Pancreas (tissue), 10 donors: ENCODE measurements around the gene ZNF397. TPM values are rescaled to one million over a fixed set of nuclear protein-coding genes. Genes with fewer than 3 reads are reported as not detected.

Experiments used
- ATAC-seq, 4 donors: fragments of 200-7000 bp; cut with Tn5 transposase; one replicate each; pipeline versions ENCODE4 v1.8.0 to v1.9.1; 2020; ENCODE audit warnings: mild to moderate bottlenecking in 4 of 4, moderate library complexity in 4 of 4
- DNase-seq, 6 donors: peaks; one replicate each; pipeline ENCODE4 v3.0.0-alpha.2; 2020
- FAIRE-seq: peaks from 2 replicates; lab custom pipeline; 2012; peaks lifted over from hg19 to GRCh38; lab: Jason Lieb, UNC
- H3K27ac ChIP-seq, 4 donors: fragments of 200-600 bp; sonication (generic); 1 replicate in 3 of 4; 2 replicates in 1 of 4; pipeline versions ENCODE4 v1.5.0 to v1.8.0; 2020
- H3K27me3 ChIP-seq, 4 donors: fragments of 200-600 bp; one replicate each; pipeline ENCODE4 v1.8.0; 2021
- H3K36me3 ChIP-seq, 3 donors: fragments of 200-600 bp; sonication (generic) in 1 of 3; one replicate each; pipeline versions ENCODE4 v1.5.0 to v1.8.0; 2020 to 2021
- H3K4me1 ChIP-seq, 3 donors: fragments of 200-600 bp; one replicate each; pipeline ENCODE4 v1.8.0; 2021
- H3K4me3 ChIP-seq, 4 donors: fragments of 200-600 bp; sonication (generic) in 2 of 4; one replicate each; pipeline versions ENCODE4 v1.5.0 to v1.8.0; 2020 to 2021
- H3K9me3 ChIP-seq, 4 donors: fragments of 200-600 bp; one replicate each; pipeline ENCODE4 v1.8.0; 2021
- WGBS, 2 donors: extraction: QIAGEN DNeasy Blood & Tissue Kit; methylation state at CpG; one replicate each; pipeline ENCODE4 v1.1.7; 2013; 5-methylcytosine and 5-hydroxymethylcytosine counted together
- intact Hi-C, 3 donors: fragments of 100-400 bp; cut with DNase I; formaldehyde crosslinking; loops; one replicate each; pipeline versions ENCODE4 v1.11.1 to v1.14.2; 2022
- polyA plus RNA-seq, 2 donors: library from polyadenylated mRNA; stranded (reverse); fragments of 200-250 nt; gene quantifications; one replicate each; pipeline ENCODE4 v1.2.3, GENCODE V29; 2013
- total RNA-seq, 6 donors: library from RNA; stranded (reverse); fragmentation: NEBNext Ultra II Directional in 4 of 6; extraction: Animal tissue kit (Norgen Biotek cat#: 25700) in 4 of 6; gene quantifications; one replicate each; pipeline versions ENCODE4 v1.2.1 to v1.2.4, GENCODE V29; 2021 to 2023
- TF ChIP-seq, protein P1 (sequence below), 4 donors: fragments of 200-600 bp; sonication (generic) in 3 of 4; IDR thresholded peaks; one replicate each; pipeline versions ENCODE4 v1.5.0 to v1.8.0; 2021; ENCODE audit warnings: antibody characterized with exemption in 4 of 4
- donor health status: healthy with polysubstance abuse.
- donor health status: DM: no; HTN: no; CAD: no; lungs with moderate emphysema.
- donor health status: DM: no; HTN: no; CAD: no.
- donor health status: control.
- donor health status: control.
- donor health status: Bipolar disorder and iron deficiency.
- donor health status: DM: yes; HTN: yes; CAD: no.
- donor health status: DM: no; HTN: no; CAD: no.
- donor health status: DM: no; HTN: no; CAD: no.
- donor health status: DM: yes; HTN: yes; CAD: no.

ZNF397 gene
- total and polyA plus RNA-seq, 8 donors = 8.5 to 16.3 (median 9.4) TPM

DNA sequence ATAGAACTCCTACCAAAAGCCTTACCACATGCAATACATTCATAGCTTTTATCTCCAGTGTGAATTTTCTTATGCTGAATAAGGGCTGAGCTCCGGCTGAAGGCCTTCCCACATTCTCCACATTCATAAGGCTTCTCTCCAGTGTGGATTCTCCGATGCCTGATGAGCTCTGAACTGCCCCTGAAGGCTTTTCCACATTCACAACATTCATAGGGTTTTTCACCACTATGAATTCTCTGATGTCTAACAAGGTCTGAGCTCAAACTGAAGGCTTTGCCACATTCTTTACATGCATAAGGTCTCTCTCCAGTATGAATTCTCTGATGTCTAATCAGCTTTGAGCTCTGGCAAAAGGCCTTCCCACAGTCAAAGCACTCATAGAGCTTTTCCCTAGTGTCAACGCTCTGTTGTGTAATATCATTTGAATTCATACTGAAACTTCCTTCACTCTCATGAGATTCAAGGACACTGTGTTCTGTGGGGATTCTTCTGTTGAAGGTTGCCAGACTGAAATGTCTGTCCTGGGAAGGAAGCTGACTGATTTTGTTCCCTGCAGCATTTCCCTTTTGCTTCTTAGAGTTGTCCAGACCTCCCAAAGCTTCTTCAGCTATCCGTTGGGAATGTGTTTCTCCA lies 12.9 kb downstream of the ZNF397 start:
- H3K9me3 ChIP-seq = no peaks in the 10 kb centered on the region
- no peak for FAIRE-seq
- intact Hi-C loops = no loop called here

DNA sequence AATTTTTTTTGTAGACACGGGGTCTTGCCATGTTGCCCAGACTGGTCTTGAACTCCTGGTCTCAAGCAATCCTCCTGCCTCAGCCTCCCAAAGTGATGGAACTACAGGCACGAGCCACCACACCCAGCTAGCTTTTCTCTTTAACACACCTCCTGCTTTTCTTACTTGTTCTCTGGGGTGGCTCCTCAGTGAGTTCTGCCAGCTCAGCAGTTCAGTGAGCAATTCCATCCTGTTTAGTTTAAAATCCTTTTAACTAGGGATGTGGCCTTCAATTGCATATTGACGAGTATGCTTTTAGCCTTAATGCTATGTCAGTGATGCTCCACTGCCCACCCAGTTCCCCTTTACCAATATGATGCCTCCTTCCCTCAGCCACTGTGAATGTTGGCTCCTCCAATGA lies 16.1 kb downstream of the ZNF397 start:
- DNase-seq (no peak), ATAC-seq (no peak), FAIRE-seq (no peak)
- intact Hi-C loops = no loop called here
- peaks cover 0 to 14% (median 0%) of the 10 kb centered on the region in 3 donors for H3K36me3 ChIP-seq
- no peaks in the 10 kb centered on the region for H3K9me3 ChIP-seq
- H3K4me3 ChIP-seq = no peak overlapping the region
- peaks cover 0 to 6% (median 0%) of the 10 kb centered on the region in 3 donors for H3K4me1 ChIP-seq
- H3K27me3 ChIP-seq = no peaks in the 10 kb centered on the region
- TF ChIP-seq, protein P1, sequence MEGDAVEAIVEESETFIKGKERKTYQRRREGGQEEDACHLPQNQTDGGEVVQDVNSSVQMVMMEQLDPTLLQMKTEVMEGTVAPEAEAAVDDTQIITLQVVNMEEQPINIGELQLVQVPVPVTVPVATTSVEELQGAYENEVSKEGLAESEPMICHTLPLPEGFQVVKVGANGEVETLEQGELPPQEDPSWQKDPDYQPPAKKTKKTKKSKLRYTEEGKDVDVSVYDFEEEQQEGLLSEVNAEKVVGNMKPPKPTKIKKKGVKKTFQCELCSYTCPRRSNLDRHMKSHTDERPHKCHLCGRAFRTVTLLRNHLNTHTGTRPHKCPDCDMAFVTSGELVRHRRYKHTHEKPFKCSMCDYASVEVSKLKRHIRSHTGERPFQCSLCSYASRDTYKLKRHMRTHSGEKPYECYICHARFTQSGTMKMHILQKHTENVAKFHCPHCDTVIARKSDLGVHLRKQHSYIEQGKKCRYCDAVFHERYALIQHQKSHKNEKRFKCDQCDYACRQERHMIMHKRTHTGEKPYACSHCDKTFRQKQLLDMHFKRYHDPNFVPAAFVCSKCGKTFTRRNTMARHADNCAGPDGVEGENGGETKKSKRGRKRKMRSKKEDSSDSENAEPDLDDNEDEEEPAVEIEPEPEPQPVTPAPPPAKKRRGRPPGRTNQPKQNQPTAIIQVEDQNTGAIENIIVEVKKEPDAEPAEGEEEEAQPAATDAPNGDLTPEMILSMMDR (IDR thresholded peaks at IDR 0.05) = no peak
- no peak overlapping the region for H3K27ac ChIP-seq
- WGBS, 2 donors = 91 to 94% methylated on average over 3 of the region's 3 CpGs

More for the DNA sequence above, 12.9 kb downstream of the ZNF397 start:
- no peak for DNase-seq
- H3K27ac ChIP-seq = no peak overlapping the region
- peaks cover 0 to 12% (median 0%) of the 10 kb centered on the region in 3 donors for H3K36me3 ChIP-seq
- no peak for ATAC-seq
- H3K4me3 ChIP-seq = no peak overlapping the region
- 94 to 95% methylated on average over 4 of the region's 4 CpGs for WGBS, 2 donors
- H3K4me1 ChIP-seq = peaks cover 0 to 6% (median 0%) of the 10 kb centered on the region in 3 donors
- TF ChIP-seq, protein P1 (IDR thresholded peaks at IDR 0.05) = no peak
- no peaks in the 10 kb centered on the region for H3K27me3 ChIP-seq

DNA sequence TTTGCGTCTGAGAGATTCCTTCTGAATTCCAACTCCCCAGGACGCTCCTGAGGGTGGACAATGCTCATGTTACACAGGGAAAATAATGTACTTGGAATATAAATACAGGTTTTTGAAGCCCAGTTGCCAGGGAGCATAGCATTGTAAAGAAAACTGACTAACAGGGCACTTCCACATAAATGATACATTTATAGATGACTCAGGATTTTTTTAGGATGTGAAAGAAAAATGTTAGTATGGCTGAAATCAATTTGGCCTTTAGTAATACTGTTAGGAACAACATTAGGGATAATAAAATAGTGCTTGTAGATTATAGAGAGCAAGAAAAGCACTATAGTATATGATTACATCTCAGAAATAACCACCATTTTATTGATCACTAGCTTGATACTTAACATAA lies 23.6 kb downstream of the ZNF397 start:
- TF ChIP-seq, protein P1 (IDR thresholded peaks at IDR 0.05) = no peak
- no peak for ATAC-seq
- intact Hi-C loops = no loop called here
- Histone ChIP-seq H3K36me3 (peaks cover 0 to 4% (median 0%) of the 10 kb centered on the region in 3 donors), H3K27ac (no peak overlapping the region), H3K27me3 (no peaks in the 10 kb centered on the region), H3K4me3 (no peak overlapping the region), H3K9me3 (no peaks in the 10 kb centered on the region), H3K4me1 (peaks cover 0 to 3% (median 0%) of the 10 kb centered on the region in 3 donors)
- DNase-seq = no peak
- WGBS, 2 donors = 92 to 96% methylated on average over 2 of the region's 2 CpGs
- FAIRE-seq = no peak

DNA sequence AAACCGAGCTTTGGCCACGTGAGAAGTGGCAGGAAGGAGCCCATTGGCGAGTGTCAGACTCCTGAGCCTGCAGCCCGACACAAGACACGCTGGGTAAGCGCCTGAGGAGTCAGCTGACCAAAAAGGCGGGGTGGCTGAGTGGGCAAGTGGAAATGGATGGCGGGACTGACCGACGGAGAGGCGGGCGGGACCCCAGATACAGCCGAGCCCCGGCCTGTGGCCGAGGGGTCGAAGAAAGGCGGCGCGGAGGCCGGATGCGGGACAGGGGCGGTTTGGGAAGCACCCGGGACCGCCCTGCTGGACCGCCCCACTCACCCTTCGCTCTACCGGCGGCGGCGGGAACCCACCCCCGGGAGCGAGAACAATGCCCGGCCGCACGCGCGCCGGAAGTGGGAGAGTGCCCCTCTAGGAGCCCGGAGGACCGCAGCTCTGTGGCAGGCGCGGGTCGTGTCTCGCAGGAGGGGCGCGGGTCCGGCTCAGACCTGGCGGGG lies 26.4 kb downstream of the ZNF397 start:
- DNase-seq (peak; percentile 72 to 90 (median 78)), FAIRE-seq (no peak), ATAC-seq (peak; percentile 98)
- Histone ChIP-seq H3K27ac (peak overlapping the region; percentile 58 to 72 (median 62)), H3K9me3 (no peaks in the 10 kb centered on the region), H3K36me3 (no peaks in the 10 kb centered on the region), H3K27me3 (no peaks in the 10 kb centered on the region), H3K4me1 (peaks cover 0 to 3% (median 0%) of the 10 kb centered on the region in 3 donors), H3K4me3 (peak overlapping the region; percentile 49 to 82 (median 66))
- intact Hi-C loops = no loop called here
- 0 to 8% methylated on average over 43 to 48 of the region's 48 CpGs for WGBS, 2 donors
- TF ChIP-seq, protein P1 (IDR thresholded peaks at IDR 0.05) = no peak

DNA sequence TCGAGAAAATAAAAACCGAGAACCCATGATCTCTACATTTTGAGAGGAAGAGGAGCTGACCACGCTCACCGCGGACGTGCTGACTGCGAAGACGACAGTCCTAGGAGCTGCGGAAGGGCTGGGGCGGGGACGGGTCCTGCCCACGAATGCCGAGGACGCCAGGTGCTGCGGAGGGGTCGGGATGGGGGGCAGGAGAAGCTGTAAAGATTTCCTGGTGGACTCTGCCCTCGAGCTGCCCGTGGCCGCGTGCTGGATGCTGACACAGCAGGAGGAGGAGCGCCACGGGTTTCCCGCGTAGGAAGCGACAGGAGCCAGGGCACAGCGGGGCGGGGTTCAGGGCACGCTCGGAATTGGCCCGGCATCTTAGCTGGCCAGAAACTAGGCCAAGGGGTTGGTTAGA lies 27.0 kb downstream of the ZNF397 start:
- H3K27ac ChIP-seq = peak overlapping the region in 3 of 4 donors; percentile 59 to 72 (median 66)
- 14 to 30% methylated on average over 30 of the region's 30 CpGs for WGBS, 2 donors
- peak overlapping the region; percentile 49 to 82 (median 66) for H3K4me3 ChIP-seq
- peaks cover 0 to 3% (median 0%) of the 10 kb centered on the region in 3 donors for H3K4me1 ChIP-seq
- intact Hi-C loops = no loop called here
- DNase-seq (peak; percentile 31 to 74 (median 36)), ATAC-seq (peak; percentile 15 to 59 (median 35)), FAIRE-seq (no peak)
- H3K36me3 ChIP-seq = no peaks in the 10 kb centered on the region
- TF ChIP-seq, protein P1 (IDR thresholded peaks at IDR 0.05) = no peak
- no peaks in the 10 kb centered on the region for H3K9me3 ChIP-seq
- no peaks in the 10 kb centered on the region for H3K27me3 ChIP-seq
